HEK293 (cell line): Measurements from ENCODE around the gene LRP5.

Experiments used
- CTCF ChIA-PET: fragments of 350-600 bp; formaldehyde crosslinking; extraction: SDS; loops from one replicate; lab custom pipeline; 2021; ENCODE audit warnings: antibody characterized with exemption; lab: Yijun Ruan, JAX
- POLR2A ChIA-PET: fragments of 300-600 bp; formaldehyde crosslinking; extraction: SDS; loops from one replicate; lab custom pipeline; 2020; ENCODE audit warnings: antibody characterized with exemption, inconsistent platforms; lab: Yijun Ruan, JAX
- H3K27ac ChIP-seq: fragments of 200-500 bp; sonication (Bioruptor generic); 2 replicates; pipeline ENCODE4 v1.5.1; 2014; ENCODE audit warnings: low read depth, low read length, control low read depth, inconsistent platforms; ENCODE audit errors: extremely low read depth
- H3K36me3 ChIP-seq, 2 experiments: fragments of 200-500 bp in 1 of 2; sonication (Bioruptor generic) in 1 of 2; 1 replicate in 1 of 2; 2 replicates in 1 of 2; pipeline ENCODE4 v1.5.1; 2014 to 2017; ENCODE audit warnings: inconsistent platforms in 2 of 2, low read length in 2 of 2; ENCODE audit not compliant: control insufficient read depth in 2 of 2, insufficient read depth in 1 of 2
- H3K4me1 ChIP-seq: fragments of 200-500 bp; sonication (Bioruptor generic); 2 replicates; pipeline ENCODE4 v1.5.1; 2014; ENCODE audit warnings: mild to moderate bottlenecking, low read length, inconsistent platforms; ENCODE audit not compliant: control insufficient read depth, insufficient read depth
- H3K4me3 ChIP-seq: 2 replicates; pipeline ENCODE4 v1.5.1; 2011; ENCODE audit warnings: low read depth, mild to moderate bottlenecking, control low read depth, low read length, moderate library complexity
- H3K9me3 ChIP-seq: fragments of 200-500 bp; sonication (Bioruptor generic); 2 replicates; pipeline ENCODE4 v1.5.1; 2014; ENCODE audit warnings: low read depth, low read length, inconsistent platforms; ENCODE audit not compliant: control insufficient read depth, insufficient read depth
- GLIS2 ChIP-seq: fragments of 450-650 bp; formaldehyde crosslinking; IDR thresholded peaks from 2 replicates; pipeline ENCODE4 v1.5.1; 2016; ENCODE audit warnings: missing biosample characterization, missing genetic modification characterization
- REPIN1 ChIP-seq: fragments of 450-650 bp; formaldehyde crosslinking; IDR thresholded peaks from 2 replicates; pipeline ENCODE4 v1.5.1; 2017; ENCODE audit warnings: missing biosample characterization, missing genetic modification characterization, low read depth
- ZBTB1 ChIP-seq: fragments of 450-650 bp; formaldehyde crosslinking; IDR thresholded peaks from 2 replicates; pipeline ENCODE4 v1.5.1; 2016; ENCODE audit warnings: missing biosample characterization, missing genetic modification characterization
- ZBTB17 ChIP-seq: fragments of 450-650 bp; formaldehyde crosslinking; IDR thresholded peaks from 2 replicates; pipeline ENCODE4 v1.5.1; 2016; ENCODE audit warnings: missing biosample characterization, missing genetic modification characterization
- ZIC2 ChIP-seq: fragments of 450-650 bp; formaldehyde crosslinking; IDR thresholded peaks from 2 replicates; pipeline ENCODE4 v1.5.1; 2016; ENCODE audit warnings: missing biosample characterization, missing genetic modification characterization
- ZNF133 ChIP-seq: fragments of 450-650 bp; formaldehyde crosslinking; IDR thresholded peaks from 2 replicates; pipeline ENCODE4 v1.5.1; 2016; ENCODE audit warnings: missing biosample characterization, missing genetic modification characterization
- ZNF138 ChIP-seq: fragments of 450-650 bp; formaldehyde crosslinking; IDR thresholded peaks from 2 replicates; pipeline ENCODE4 v1.5.1; 2016; ENCODE audit warnings: missing biosample characterization, missing genetic modification characterization, borderline replicate concordance
- ZNF19 ChIP-seq: fragments of 450-650 bp; formaldehyde crosslinking; IDR thresholded peaks from 2 replicates; pipeline ENCODE4; 2016; ENCODE audit warnings: missing biosample characterization, missing genetic modification characterization, low read depth
- ZNF350 ChIP-seq: fragments of 450-650 bp; formaldehyde crosslinking; IDR thresholded peaks from 2 replicates; pipeline ENCODE4 v1.5.0; 2017; ENCODE audit warnings: missing biosample characterization, mild to moderate bottlenecking, missing genetic modification characterization
- ZNF404 ChIP-seq: fragments of 450-650 bp; formaldehyde crosslinking; IDR thresholded peaks from 2 replicates; pipeline ENCODE4 v1.5.1; 2017; ENCODE audit warnings: missing biosample characterization, missing genetic modification characterization
- ZNF521 ChIP-seq: fragments of 450-650 bp; formaldehyde crosslinking; IDR thresholded peaks from 2 replicates; pipeline ENCODE4 v1.5.1; 2017; ENCODE audit warnings: missing biosample characterization, mild to moderate bottlenecking, missing genetic modification characterization
- ZNF585B ChIP-seq: fragments of 450-650 bp; formaldehyde crosslinking; IDR thresholded peaks from 2 replicates; pipeline ENCODE4 v1.5.1; 2016; ENCODE audit warnings: missing biosample characterization, missing genetic modification characterization
- ZNF621 ChIP-seq: fragments of 450-650 bp; formaldehyde crosslinking; IDR thresholded peaks from 2 replicates; pipeline ENCODE4 v1.5.1; 2017; ENCODE audit warnings: missing biosample characterization, missing genetic modification characterization
- ZNF654 ChIP-seq: fragments of 450-650 bp; formaldehyde crosslinking; IDR thresholded peaks from 2 replicates; pipeline ENCODE4 v1.5.1; 2016; ENCODE audit warnings: low read depth, missing biosample characterization, missing genetic modification characterization
- ZNF660 ChIP-seq: fragments of 450-650 bp; IDR thresholded peaks from 2 replicates; pipeline ENCODE4 v1.5.1; 2018; ENCODE audit warnings: missing biosample characterization, mild to moderate bottlenecking, missing genetic modification characterization
- ZNF777 ChIP-seq: fragments of 450-650 bp; formaldehyde crosslinking; IDR thresholded peaks from 2 replicates; pipeline ENCODE4 v1.5.1; 2017; ENCODE audit warnings: missing biosample characterization, missing genetic modification characterization, borderline replicate concordance
- ZNF837 ChIP-seq: fragments of 450-650 bp; formaldehyde crosslinking; IDR thresholded peaks from 2 replicates; pipeline ENCODE4 v1.5.1; 2016; ENCODE audit warnings: missing biosample characterization, missing genetic modification characterization
- ZSCAN23 ChIP-seq: fragments of 450-650 bp; formaldehyde crosslinking; IDR thresholded peaks from 2 replicates; pipeline ENCODE4 v1.5.1; 2016; ENCODE audit warnings: missing biosample characterization, missing genetic modification characterization
- TF ChIP-seq, protein P1 (sequence below): fragments of 450-650 bp; formaldehyde crosslinking; IDR thresholded peaks from 2 replicates; pipeline ENCODE4 v1.5.1; 2016; ENCODE audit warnings: missing biosample characterization, missing genetic modification characterization
- TF ChIP-seq, protein P2 (sequence below): fragments of 450-650 bp; IDR thresholded peaks from 2 replicates; pipeline ENCODE4 v1.5.1; 2018; ENCODE audit warnings: missing biosample characterization, missing genetic modification characterization
- TF ChIP-seq, protein P3 (sequence below): IDR thresholded peaks from 2 replicates; pipeline ENCODE4 v1.6.1; 2011; ENCODE audit warnings: mild to moderate bottlenecking, low read depth, low read length, borderline replicate concordance

LRP5 gene

DNA sequence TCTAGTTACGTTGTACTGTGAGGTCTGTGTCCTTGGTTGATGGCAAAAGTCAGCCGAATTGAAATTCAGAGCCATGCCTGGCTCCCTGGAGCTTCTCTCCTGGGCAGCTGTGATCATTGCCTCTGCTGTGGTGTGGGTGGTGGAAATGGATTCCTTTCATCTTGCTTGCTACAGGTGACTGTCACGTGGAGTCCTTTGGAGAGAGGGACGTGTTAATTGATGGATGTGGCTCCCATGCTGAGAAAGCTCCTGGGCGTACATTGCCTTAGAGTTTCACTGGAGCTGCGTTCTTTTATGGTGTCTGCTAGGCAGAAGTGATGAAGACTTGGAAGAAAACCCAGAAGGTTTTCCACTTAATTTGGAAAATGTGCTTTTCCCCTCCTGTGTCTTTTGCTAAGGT, 106.3 kb downstream of the LRP5 start:
- peaks cover 3 to 46% of the 10 kb centered on the region in 2 experiments; a peak in 2 of 3 replicates for H3K36me3 ChIP-seq
- ChIA-PET CTCF (no interaction called here), POLR2A (interaction anchor here (0.6 kb wide), 1 partner anchor 415 kb away, joined by 4 read pairs; no protein-coding TSS in a partner anchor)
- H3K4me3 ChIP-seq = no peak overlapping the region
- H3K4me1 ChIP-seq = no peaks in the 10 kb centered on the region
- no peaks in the 10 kb centered on the region for H3K9me3 ChIP-seq
- TF ChIP-seq ZIC2 (tag by site-specific recombination) (peak; percentile 69), ZNF660 (tag by site-specific recombination) (no peak)
- no peak overlapping the region for H3K27ac ChIP-seq

DNA sequence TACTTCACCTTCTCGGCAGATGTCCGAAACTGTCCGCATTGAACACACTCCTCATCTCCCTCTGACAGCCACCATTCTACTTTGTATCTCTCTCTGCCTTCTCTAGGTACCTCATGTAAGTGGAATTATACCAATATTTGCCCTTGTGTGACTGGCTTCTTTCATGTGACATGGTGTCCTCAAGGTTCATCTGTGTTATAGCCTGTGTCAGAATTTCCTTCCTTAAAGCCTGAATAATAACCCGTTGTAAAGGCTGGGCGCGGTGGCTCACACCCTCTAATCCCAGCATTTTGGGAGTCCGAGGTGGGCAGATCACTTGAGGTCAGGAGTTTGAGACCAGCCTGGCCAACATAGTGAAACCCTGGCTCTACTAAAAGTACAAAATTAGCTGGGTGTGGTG, 107.8 kb downstream of the LRP5 start:
- CTCF ChIA-PET = no interaction called here
- POLR2A ChIA-PET = no interaction called here
- TF ChIP-seq, protein P1, sequence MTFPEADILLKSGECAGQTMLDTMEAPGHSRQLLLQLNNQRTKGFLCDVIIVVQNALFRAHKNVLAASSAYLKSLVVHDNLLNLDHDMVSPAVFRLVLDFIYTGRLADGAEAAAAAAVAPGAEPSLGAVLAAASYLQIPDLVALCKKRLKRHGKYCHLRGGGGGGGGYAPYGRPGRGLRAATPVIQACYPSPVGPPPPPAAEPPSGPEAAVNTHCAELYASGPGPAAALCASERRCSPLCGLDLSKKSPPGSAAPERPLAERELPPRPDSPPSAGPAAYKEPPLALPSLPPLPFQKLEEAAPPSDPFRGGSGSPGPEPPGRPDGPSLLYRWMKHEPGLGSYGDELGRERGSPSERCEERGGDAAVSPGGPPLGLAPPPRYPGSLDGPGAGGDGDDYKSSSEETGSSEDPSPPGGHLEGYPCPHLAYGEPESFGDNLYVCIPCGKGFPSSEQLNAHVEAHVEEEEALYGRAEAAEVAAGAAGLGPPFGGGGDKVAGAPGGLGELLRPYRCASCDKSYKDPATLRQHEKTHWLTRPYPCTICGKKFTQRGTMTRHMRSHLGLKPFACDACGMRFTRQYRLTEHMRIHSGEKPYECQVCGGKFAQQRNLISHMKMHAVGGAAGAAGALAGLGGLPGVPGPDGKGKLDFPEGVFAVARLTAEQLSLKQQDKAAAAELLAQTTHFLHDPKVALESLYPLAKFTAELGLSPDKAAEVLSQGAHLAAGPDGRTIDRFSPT (tag by site-specific recombination) = no peak
- no peak for TF ChIP-seq GLIS2 (tag by site-specific recombination)
- no peak for TF ChIP-seq ZNF138 (tag by site-specific recombination)
- TF ChIP-seq ZNF404 (tag by site-specific recombination) = no peak
- TF ChIP-seq, protein P2, sequence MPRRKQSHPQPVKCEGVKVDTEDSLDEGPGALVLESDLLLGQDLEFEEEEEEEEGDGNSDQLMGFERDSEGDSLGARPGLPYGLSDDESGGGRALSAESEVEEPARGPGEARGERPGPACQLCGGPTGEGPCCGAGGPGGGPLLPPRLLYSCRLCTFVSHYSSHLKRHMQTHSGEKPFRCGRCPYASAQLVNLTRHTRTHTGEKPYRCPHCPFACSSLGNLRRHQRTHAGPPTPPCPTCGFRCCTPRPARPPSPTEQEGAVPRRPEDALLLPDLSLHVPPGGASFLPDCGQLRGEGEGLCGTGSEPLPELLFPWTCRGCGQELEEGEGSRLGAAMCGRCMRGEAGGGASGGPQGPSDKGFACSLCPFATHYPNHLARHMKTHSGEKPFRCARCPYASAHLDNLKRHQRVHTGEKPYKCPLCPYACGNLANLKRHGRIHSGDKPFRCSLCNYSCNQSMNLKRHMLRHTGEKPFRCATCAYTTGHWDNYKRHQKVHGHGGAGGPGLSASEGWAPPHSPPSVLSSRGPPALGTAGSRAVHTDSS (tag by site-specific recombination) = no peak
- TF ChIP-seq ZNF350 (tag by site-specific recombination) = no peak
- TF ChIP-seq ZNF654 (tag by site-specific recombination) = no peak
- TF ChIP-seq ZBTB1 (tag by site-specific recombination) = no peak
- TF ChIP-seq ZBTB17 (tag by site-specific recombination) = no peak
- TF ChIP-seq ZNF133 (tag by site-specific recombination) = no peak
- TF ChIP-seq, protein P3, sequence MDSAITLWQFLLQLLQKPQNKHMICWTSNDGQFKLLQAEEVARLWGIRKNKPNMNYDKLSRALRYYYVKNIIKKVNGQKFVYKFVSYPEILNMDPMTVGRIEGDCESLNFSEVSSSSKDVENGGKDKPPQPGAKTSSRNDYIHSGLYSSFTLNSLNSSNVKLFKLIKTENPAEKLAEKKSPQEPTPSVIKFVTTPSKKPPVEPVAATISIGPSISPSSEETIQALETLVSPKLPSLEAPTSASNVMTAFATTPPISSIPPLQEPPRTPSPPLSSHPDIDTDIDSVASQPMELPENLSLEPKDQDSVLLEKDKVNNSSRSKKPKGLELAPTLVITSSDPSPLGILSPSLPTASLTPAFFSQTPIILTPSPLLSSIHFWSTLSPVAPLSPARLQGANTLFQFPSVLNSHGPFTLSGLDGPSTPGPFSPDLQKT = no peak
- TF ChIP-seq ZNF19 (tag by site-specific recombination) = no peak
- TF ChIP-seq ZNF837 (tag by site-specific recombination) = no peak
- TF ChIP-seq ZSCAN23 (tag by site-specific recombination) = no peak
- no peak for TF ChIP-seq ZNF777 (tag by site-specific recombination)
- no peak for TF ChIP-seq ZNF585B
- no peak for TF ChIP-seq ZNF521 (tag by site-specific recombination)
- no peak for TF ChIP-seq REPIN1
- TF ChIP-seq ZNF621 (tag by site-specific recombination) = no peak
- Histone ChIP-seq H3K27ac (no peak overlapping the region), H3K4me1 (no peaks in the 10 kb centered on the region), H3K36me3 (peaks cover 3 to 46% of the 10 kb centered on the region in 2 experiments; a peak in 2 of 3 replicates), H3K9me3 (no peaks in the 10 kb centered on the region), H3K4me3 (no peak overlapping the region)
